Breast epithelium (tissue), 4 donors: ENCODE data around the gene ALOX15. TPM values are rescaled to one million over a fixed set of nuclear protein-coding genes. Genes with fewer than 3 reads are reported as not detected.
A peak's percentile ranks its signal among the peaks of the same experiment; 100 is the strongest.

Experiments used
- DNase-seq, 2 donors: peaks; one replicate each; pipeline ENCODE4 v3.0.0-alpha.2; 2019; ENCODE audit warnings: low spot score in 2 of 2
- H3K27ac ChIP-seq, 2 donors: fragments of 200-600 bp; sonication (generic) in 1 of 2; one replicate each; pipeline ENCODE4 v1.5.1; 2016 to 2019; ENCODE audit warnings: mild to moderate bottlenecking in 1 of 2
- H3K27me3 ChIP-seq, 2 donors: fragments of 200-600 bp; sonication (generic) in 1 of 2; one replicate each; pipeline versions ENCODE4 v1.5.1 to v1.6.0; 2017 to 2019; ENCODE audit warnings: control low read depth in 1 of 2, mild to moderate bottlenecking in 1 of 2
- H3K36me3 ChIP-seq: fragments of 200-600 bp; one replicate; pipeline ENCODE4 v1.5.1; 2019
- H3K4me1 ChIP-seq, 2 donors: fragments of 200-600 bp; sonication (generic); one replicate each; pipeline ENCODE4 v1.5.1; 2016 to 2019; ENCODE audit warnings: control low read depth in 1 of 2
- H3K4me3 ChIP-seq, 3 donors: fragments of 200-600 bp; sonication (generic); 1 replicate in 2 of 3; 2 replicates in 1 of 3; pipeline ENCODE4 v1.5.1; 2016 to 2019; ENCODE audit warnings: mild to moderate bottlenecking in 3 of 3, moderate library complexity in 2 of 3
- H3K9me3 ChIP-seq, 2 donors: fragments of 200-600 bp; sonication (generic) in 1 of 2; one replicate each; pipeline ENCODE4 v1.5.1; 2016 to 2019; ENCODE audit warnings: control low read depth in 1 of 2
- CTCF ChIP-seq, 3 donors: fragments of 450-650 bp; IDR thresholded peaks; one replicate each; pipeline ENCODE4 v1.5.1; 2016 to 2017; ENCODE audit warnings: antibody characterized with exemption in 3 of 3, mild to moderate bottlenecking in 3 of 3, moderate library complexity in 3 of 3
- POLR2A ChIP-seq: fragments of 450-650 bp; IDR thresholded peaks from one replicate; pipeline ENCODE4 v1.6.1; 2016; ENCODE audit warnings: antibody characterized with exemption, mild to moderate bottlenecking, moderate library complexity
- POLR2AphosphoS5 ChIP-seq, 3 donors: sonication (generic); formaldehyde crosslinking; IDR thresholded peaks; one replicate each; pipeline ENCODE4 v1.6.1; 2017; ENCODE audit warnings: antibody characterized with exemption in 3 of 3
- intact Hi-C: fragments of 100-400 bp; cut with DNase I; formaldehyde crosslinking; loops from one replicate; pipeline ENCODE4 v1.15.1; 2023; ENCODE audit warnings: low total_unique reads
- total RNA-seq, 3 donors: library from RNA; depleted of rRNA; stranded (reverse); fragments of >200 nt; gene quantifications; one replicate each; pipeline ENCODE4 v1.1.0, GENCODE V29; 2016

The ALOX15 gene
- total RNA-seq, 3 donors from 2014 or later: 0.98 to 47.9 TPM; not detected in 1

DNA sequence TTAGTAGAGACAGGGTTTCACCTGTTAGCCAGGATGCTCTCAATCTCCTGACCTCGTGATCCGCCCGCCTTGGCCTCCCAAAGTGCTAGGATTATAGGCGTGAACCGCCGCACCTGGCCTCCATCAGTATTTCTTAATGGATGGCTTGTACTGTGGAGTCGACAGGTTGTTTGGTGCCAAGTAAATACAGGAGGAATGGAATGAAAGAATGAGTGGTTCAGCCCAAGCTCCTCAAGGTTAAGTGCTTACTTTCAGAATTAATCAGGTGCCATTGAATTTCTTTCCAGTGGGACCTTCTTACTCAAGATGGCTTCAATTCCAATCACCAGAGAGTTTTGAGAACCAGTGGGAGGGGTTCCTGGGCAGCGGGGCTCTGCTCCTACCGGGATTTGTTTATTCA lies 25.0 kb downstream of the ALOX15 start:
- no peak for TF ChIP-seq CTCF (IDR thresholded peaks at IDR 0.05)
- no peak for TF ChIP-seq POLR2AphosphoS5 (IDR thresholded peaks at IDR 0.05)
- no peak for TF ChIP-seq POLR2A
- no peaks in the 10 kb centered on the region for H3K36me3 ChIP-seq
- H3K27me3 ChIP-seq: no peaks in the 10 kb centered on the region
- no peak for DNase-seq
- H3K4me1 ChIP-seq: no peaks in the 10 kb centered on the region
- no peak overlapping the region for H3K4me3 ChIP-seq
- no peaks in the 10 kb centered on the region for H3K9me3 ChIP-seq
- intact Hi-C loops: loop anchor here (10.0 kb wide), 1 partner anchor 52 kb away; the partner anchor contains the start of gene GGT6
- H3K27ac ChIP-seq: no peak overlapping the region

- TF ChIP-seq POLR2AphosphoS5 (IDR thresholded peaks at IDR 0.05): no peak
- TF ChIP-seq POLR2A: no peak
- no peak for TF ChIP-seq CTCF (IDR thresholded peaks at IDR 0.05)
- no peaks in the 10 kb centered on the region for H3K4me1 ChIP-seq
- H3K27ac ChIP-seq: no peak overlapping the region
- DNase-seq: no peak
- no peak overlapping the region for H3K4me3 ChIP-seq
- intact Hi-C loops: loop anchor here (10.0 kb wide), 1 partner anchor 46 kb away; the partner anchor contains the start of gene GGT6
- no peaks in the 10 kb centered on the region for H3K9me3 ChIP-seq
- H3K27me3 ChIP-seq: no peaks in the 10 kb centered on the region
- H3K36me3 ChIP-seq: no peaks in the 10 kb centered on the region
Measured at GRCh38 chr17:4610656-4611055, 30.8 kb downstream of the ALOX15 start.

DNA sequence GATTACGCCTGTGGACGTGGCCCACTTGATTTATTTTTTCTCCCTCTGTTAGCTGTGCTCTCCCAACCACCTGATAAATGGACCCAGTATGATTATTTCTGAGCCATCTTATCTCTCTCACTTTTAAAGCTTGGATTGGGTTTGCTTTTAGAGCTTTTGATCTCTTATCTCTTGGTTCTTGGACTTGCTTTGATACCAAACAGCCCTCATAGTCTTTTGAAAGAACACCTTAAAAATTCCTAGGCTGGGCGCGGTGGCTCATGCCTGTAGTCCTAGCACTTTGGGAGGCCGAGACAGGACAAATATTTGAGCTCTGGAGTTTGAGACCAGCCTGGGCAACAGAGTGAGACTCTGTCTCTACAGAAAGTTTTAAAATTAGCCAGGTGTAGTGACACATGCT lies 31.3 kb downstream of the ALOX15 start:
- H3K27ac ChIP-seq: no peak overlapping the region
- TF ChIP-seq POLR2AphosphoS5 (IDR thresholded peaks at IDR 0.05) (no peak), CTCF (IDR thresholded peaks at IDR 0.05) (no peak), POLR2A (no peak)
- no peak overlapping the region for H3K4me3 ChIP-seq
- no peak for DNase-seq
- no peaks in the 10 kb centered on the region for H3K36me3 ChIP-seq
- no peaks in the 10 kb centered on the region for H3K9me3 ChIP-seq
- no peaks in the 10 kb centered on the region for H3K4me1 ChIP-seq
- H3K27me3 ChIP-seq: no peaks in the 10 kb centered on the region
- intact Hi-C loops: loop anchor here (10.0 kb wide), 1 partner anchor 45 kb away; the partner anchor contains the start of gene GGT6

GRCh38 chr17:4609761-4610160 lies 31.7 kb downstream of the ALOX15 start:
- no peak for TF ChIP-seq CTCF (IDR thresholded peaks at IDR 0.05)
- no peak for TF ChIP-seq POLR2AphosphoS5 (IDR thresholded peaks at IDR 0.05)
- no peak for TF ChIP-seq POLR2A
- H3K4me1 ChIP-seq: no peaks in the 10 kb centered on the region
- no peak for DNase-seq

DNA sequence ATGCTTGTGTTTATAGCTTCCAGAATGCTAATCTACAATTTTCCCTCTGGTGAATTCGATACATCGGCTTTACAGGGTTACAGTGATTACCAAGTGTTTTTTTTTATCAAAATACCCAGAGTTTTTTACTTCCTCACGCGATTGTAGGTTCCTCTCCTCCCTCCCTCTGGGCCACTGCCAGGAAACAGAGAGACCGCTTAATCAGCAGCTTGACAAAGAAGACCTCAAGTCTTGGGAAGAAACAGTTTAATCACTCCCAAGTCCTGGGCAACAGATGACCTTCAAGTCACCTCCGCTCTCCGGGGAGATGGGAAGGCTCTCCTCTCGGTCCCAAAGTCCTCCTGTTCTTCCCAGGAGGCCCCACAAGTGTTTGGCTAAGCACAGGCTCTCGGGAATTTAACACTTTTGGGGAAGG lies 33.7 kb downstream of the ALOX15 start:
- H3K27me3 ChIP-seq: no peaks in the 10 kb centered on the region
- no peaks in the 10 kb centered on the region for H3K36me3 ChIP-seq
- peak overlapping the region; percentile 45 to 82 for H3K27ac ChIP-seq
- H3K9me3 ChIP-seq: no peaks in the 10 kb centered on the region
- H3K4me3 ChIP-seq: no peak overlapping the region
- no peaks in the 10 kb centered on the region for H3K4me1 ChIP-seq
- intact Hi-C loops: no loop called here
- TF ChIP-seq POLR2AphosphoS5 (IDR thresholded peaks at IDR 0.05) (no peak), CTCF (IDR thresholded peaks at IDR 0.05) (no peak), POLR2A (no peak)
- DNase-seq: no peak

More at GRCh38 chr17:4609761-4610160, 31.7 kb downstream of the ALOX15 start:
- H3K9me3 ChIP-seq: no peaks in the 10 kb centered on the region
- intact Hi-C loops: loop anchor here (10.0 kb wide), 1 partner anchor 45 kb away; the partner anchor contains the start of gene GGT6
- H3K36me3 ChIP-seq: no peaks in the 10 kb centered on the region
- H3K27ac ChIP-seq: no peak overlapping the region
- no peak overlapping the region for H3K4me3 ChIP-seq
- no peaks in the 10 kb centered on the region for H3K27me3 ChIP-seq
